GM18499 (cell line): ENCODE measurements around the gene METTL26.

Experiments used
- ATAC-seq: cut with Tn5 transposase; IDR thresholded peaks from one replicate; pipeline ENCODE4 v1.9.1; 2021; ENCODE audit warnings: moderate number of reproducible peaks; ENCODE audit not compliant: insufficient read depth, unreplicated experiment

Gene METTL26

GRCh38 chr16:636206-637080 lies at the start of gene METTL26:
Gene METTL26, minus strand, starts transcription at chr16:636305. Its CDS starts 15 bp downstream, at chr16:636290.
- no peak for ATAC-seq

GRCh38 chr16:684961-685696 lies 49.0 kb upstream of the METTL26 start:
- ATAC-seq, result no peak

GRCh38 chr16:684071-684794 lies 48.1 kb upstream of the METTL26 start, which contains the start of gene JMJD8:
Gene JMJD8, minus strand, starts transcription at chr16:684334. Its CDS starts 15 bp downstream, at chr16:684319.
- peak; percentile 59 for ATAC-seq

- no peak for ATAC-seq
These were observed 47.4 kb upstream of the METTL26 start for GRCh38 chr16:683396-684070.

DNA sequence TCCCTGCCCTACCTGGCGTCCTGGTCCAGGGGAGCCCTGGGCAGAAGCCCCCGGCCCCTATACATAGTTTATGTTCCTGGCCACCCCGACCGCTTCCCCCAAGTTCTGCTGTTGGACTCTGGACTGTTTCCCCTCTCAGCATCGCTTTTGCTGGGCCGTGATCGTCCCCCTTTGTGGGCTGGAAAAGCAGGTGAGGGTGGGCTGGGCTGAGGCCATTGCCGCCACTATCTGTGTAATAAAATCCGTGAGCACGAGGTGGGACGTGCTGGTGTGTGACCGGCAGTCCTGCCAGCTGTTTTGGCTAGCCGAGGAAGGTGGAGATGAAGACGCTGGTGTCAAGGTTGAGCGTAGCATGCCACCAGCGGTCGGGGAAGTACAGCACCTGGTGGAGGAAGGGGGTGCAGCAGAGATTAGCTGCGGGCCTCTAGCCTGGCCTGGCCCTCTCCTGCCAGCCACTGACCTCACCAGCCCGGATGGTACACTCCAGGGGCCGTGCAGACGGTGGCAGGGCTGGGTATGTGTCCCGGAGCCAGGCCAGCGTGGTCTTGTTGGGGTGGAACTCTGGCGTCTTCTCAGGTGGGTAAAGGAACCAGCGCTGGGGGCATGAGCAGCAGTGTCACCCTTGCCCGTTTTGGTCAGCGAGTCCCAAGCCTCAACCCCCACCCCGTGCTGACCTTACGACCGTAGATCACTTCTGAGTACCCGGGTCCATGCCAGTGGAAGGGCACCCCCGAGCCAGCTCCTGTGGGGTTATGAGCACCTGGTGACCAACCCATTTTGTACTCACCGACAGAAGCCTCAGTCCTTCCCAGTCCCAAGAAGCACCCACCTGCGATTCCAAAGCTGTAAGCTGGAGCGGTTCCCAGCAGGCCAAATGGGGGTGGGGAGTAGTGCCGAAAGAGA lies 46.6 kb upstream of the METTL26 start:
- no peak for ATAC-seq

DNA sequence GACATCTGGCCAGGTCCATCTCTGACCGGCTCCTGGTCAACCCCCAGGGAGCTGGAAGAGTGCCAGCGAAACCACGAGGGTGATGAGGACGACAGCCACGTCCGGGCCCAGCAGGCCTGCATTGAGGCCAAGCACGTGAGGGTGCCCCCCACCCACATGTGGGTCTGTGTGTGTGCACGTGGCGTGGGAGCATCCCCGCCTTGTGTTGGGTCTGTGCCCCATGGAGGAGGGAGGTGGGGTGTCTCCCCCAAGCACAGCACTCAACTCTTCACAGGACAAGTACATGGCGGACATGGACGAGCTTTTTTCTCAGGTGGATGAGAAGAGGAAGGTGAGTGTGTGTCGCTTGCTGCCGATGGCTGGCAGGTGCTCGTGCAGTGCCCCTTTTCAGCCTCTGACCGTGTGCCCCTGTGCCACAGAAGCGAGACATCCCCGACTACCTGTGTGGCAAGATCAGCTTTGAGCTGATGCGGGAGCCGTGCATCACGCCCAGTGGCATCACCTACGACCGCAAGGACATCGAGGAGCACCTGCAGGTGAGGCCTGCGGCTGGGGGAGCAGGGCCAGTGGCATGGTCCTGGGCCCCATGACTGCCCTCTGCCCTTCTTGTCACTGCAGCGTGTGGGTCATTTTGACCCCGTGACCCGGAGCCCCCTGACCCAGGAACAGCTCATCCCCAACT lies 45.8 kb upstream of the METTL26 start:
- ATAC-seq, result no peak

- no peak for ATAC-seq
These were observed 45.1 kb upstream of the METTL26 start for GRCh38 chr16:680967-681745.

- no peak for ATAC-seq
These were observed 44.5 kb upstream of the METTL26 start for GRCh38 chr16:680625-680945.

DNA sequence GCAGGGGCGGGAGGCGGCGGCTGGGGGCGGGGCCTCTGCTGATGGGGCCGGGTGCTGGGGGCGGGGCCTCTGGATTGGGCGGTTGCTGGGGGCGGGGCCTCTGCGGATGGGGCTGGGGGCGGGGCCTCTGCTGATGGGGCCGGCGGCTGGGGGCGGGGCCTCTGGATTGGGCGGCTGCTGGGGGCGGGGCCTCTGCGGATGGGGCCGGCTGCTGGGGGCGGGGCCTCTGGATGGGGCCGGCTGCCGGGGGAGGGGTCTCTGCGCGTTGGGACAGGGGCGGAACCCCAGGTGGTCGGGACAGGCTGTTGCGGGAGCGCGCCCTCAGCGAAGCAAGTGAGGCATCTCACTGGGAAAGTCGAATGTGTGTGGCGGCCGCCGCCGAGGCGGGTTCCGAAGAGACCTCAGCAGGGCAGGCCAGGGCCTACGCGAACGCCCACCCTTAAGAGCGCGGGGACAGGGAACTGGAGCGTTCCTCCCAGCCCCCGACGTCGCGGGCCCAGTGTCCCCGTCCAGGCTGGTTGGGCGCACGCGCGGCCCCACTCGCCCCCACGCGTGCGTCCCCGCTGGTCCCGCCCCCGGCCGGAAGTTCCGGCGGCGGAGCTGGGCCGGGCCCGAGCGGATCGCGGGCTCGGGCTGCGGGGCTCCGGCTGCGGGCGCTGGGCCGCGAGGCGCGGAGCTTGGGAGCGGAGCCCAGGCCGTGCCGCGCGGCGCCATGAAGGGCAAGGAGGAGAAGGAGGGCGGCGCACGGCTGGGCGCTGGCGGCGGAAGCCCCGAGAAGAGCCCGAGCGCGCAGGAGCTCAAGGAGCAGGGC lies 43.9 kb upstream of the METTL26 start, which contains the start of gene STUB1:
TSS of gene STUB1 (plus strand) at position 597 of the 811 bp plus-strand sequence. CDS start at position 713, 116 bp downstream.
- ATAC-seq, result no peak

GRCh38 chr16:678858-679813 lies 43.0 kb upstream of the METTL26 start:
- ATAC-seq, result no peak

DNA sequence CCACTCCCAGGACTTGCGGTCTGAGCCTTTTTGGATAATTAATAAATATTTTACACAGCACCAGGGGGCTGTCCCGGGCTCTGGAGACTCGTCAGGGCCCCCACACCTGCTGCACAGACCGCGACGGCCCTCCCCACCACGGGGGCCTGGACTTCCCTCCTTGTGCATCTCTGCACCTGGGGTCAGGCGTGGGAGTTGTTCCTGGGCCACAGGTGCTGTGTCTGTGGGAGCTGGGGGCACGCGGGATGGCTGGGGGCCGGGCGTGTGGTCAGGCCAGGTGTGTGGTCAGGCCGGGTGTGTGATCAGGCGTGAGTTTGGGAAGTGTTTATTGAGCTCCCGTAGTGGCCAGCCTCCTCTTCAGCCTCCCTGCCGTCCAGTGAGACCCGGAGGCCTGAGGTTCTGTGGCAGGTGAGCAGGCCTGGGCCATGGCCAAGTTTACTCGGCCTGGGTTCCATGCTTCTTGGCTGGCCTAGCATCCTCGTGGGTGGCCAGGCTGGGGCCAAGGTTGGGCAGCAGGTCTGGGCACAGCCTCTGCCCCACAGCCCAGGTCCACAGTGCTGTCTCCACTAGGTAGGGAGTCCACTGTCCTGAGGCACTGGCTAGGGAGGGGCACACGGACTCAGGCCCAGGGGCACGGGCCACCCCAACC lies 42.2 kb upstream of the METTL26 start:
- ATAC-seq, result no peak

DNA sequence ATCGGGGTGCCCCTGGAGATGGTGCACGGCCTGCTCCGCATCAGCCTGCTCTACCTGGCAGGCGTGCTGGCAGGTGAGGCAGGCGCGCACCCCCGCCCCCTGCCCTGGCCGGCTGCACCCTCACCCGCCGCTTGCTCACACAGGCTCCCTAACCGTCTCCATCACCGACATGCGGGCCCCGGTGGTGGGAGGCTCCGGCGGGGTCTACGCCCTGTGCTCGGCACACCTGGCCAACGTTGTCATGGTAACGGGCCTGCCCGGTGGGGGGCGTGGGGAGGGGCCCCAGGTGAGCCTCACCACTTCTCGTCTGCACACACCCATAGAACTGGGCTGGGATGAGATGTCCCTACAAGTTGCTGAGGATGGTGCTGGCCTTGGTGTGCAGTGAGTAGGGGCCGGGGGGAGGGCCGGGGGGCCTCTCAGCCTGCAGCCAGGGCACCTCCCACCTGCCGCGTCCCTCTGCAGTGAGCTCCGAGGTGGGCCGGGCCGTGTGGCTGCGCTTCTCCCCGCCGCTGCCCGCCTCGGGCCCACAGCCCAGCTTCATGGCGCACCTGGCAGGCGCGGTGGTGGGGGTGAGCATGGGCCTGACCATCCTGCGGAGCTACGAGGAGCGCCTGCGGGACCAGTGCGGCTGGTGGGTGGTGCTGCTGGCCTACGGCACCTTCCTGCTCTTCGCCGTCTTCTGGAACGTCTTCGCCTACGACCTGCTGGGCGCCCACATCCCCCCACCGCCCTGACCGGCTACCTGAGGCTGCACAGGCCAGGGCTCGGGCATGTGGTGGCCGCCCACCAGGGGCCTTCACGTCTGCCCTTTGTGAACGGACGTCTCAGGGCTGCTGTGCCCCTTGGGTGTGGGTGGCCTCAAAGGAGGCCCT lies 41.4 kb upstream of the METTL26 start:
- ATAC-seq, result no peak

- ATAC-seq, result no peak
These were observed 40.8 kb upstream of the METTL26 start for GRCh38 chr16:676913-677312.

GRCh38 chr16:676565-676902 lies 40.4 kb upstream of the METTL26 start:
- no peak for ATAC-seq
